HTERT RPE-1 (cell line): ENCODE data around the gene ZFPM1.
"Not testable (repeated sequence)": the region's sequence is repeated elsewhere in the genome, so short reads cannot be mapped to it uniquely, and the experiment has no call there.

ENCODE experiments used
- in situ Hi-C: fragments of 300-500 bp; cut with MboI; formaldehyde crosslinking; loops from 4 replicates; pipeline ENCODE4 v1.14.3; 2020; ENCODE audit warnings: low sequenced_read_pairs

Gene ZFPM1

DNA sequence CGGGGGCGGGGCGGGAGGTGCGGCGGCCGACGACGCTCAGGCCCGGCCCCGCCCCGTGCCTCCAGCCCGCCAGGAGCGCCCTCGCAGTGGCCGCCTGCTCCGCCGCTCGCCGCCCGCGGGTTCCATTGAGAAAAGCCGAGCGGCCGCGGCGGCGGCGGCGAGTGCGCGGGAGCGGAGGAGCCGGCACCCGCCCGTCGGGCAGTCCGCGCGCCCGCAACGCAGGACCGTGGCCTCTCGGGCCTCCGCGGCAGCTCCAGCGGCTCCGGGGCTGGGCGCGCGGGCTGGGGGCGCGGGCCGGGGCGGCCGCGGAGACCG lies at the start of gene ZFPM1:
Gene ZFPM1 (plus strand): TSS at position 64 of the 315 bp plus-strand sequence. CDS start 359 bp downstream, outside the sequence.
- in situ Hi-C loops = no loop called here

DNA sequence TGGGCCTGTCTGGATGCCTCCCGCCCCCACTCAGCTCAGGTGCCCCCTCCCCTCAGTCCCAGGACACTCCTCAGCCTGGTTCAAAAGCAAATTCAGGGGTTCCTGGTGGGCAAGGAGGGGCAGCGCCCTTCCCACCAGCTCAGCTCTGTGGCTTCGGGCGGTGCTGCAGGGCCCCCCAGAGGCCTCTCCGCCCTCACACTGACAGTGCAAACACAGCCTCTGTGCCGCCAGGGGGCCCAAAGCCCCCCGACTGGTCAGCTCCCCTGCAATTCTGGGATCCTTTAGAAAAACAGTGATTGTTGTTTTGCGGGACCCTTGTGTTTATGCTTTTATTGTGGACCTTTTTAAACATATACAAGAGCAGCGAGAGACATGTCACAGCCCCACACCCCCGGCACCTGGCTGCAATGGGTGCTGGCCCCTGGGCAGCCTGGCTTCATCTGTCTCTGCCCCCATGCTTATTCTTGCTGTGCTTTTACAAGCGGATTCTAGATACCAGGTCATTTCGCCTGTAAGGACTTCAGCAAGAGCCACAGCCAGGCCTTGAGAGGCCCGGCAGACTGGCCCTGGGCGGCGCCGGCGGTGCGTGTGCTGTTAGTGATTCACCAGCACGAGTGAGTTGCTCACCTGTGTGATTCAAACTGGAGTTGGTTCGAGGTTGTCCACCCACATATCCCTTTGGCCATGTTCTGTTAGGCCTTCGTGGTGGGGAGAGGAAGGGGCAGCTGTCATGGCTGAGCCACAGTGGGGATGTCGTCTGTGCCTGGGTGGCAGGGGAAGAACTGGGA lies 49.1 kb upstream of the ZFPM1 start:
- in situ Hi-C loops = no loop called here

DNA sequence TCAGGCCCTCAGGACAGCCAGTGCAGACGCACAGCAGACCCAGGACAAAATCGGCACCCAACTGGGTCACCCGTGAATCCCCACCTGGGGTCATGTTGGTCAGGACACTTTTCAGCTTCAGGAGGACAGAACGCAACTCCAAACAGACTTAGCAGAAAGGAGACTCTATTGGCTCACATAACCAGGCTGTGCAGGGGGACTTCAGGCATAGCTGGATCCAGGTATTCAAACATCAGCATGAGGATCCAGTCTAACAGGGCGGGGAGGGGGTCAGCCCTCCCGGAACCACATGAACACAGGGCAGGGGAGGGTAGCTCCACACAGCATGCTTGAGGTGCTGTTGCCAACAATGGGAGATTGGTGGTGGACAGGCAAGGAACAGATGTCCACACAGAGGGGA lies 48.3 kb upstream of the ZFPM1 start:
- in situ Hi-C loops = no loop called here

DNA sequence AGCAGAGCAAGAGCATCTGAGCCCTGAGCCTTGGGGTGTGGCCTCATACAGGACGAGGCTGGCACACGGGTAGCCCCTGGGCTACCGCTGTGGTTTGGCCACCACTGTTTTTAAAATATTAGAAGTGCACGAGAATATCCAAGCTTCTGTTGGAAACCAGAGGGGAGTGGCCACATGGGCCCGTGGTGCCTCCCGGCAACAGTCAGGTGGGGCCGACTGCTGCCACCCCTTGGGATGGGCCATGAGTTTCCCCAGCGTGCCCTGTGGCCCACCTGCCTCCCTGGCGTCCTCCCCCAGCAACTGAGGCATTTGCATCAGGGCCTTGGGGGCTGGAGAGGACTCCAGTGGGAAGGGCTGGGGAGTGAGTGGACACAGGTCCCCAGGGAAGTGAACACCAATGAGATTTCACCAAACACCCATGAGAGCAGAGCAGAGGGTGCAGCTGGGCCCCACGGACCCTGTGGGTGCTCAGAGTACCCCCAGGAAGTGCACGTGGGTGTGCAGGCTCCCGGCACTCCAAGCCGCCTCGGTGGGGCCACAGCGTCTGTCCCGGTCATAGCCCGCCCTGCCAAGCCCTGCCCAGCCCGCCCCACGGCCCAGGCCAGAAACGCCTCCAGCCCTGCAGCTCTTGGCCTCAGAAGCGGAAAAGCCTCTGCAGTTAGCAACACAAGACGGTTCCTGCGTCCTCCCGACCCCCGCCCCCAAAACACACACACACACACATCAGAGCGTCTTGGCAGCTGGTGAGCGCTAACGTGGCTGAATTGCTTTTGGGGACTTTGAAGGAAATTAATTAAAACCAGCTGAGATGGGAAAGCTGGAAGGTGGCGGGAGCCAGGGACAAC lies 47.6 kb upstream of the ZFPM1 start:
- in situ Hi-C loops = no loop called here

DNA sequence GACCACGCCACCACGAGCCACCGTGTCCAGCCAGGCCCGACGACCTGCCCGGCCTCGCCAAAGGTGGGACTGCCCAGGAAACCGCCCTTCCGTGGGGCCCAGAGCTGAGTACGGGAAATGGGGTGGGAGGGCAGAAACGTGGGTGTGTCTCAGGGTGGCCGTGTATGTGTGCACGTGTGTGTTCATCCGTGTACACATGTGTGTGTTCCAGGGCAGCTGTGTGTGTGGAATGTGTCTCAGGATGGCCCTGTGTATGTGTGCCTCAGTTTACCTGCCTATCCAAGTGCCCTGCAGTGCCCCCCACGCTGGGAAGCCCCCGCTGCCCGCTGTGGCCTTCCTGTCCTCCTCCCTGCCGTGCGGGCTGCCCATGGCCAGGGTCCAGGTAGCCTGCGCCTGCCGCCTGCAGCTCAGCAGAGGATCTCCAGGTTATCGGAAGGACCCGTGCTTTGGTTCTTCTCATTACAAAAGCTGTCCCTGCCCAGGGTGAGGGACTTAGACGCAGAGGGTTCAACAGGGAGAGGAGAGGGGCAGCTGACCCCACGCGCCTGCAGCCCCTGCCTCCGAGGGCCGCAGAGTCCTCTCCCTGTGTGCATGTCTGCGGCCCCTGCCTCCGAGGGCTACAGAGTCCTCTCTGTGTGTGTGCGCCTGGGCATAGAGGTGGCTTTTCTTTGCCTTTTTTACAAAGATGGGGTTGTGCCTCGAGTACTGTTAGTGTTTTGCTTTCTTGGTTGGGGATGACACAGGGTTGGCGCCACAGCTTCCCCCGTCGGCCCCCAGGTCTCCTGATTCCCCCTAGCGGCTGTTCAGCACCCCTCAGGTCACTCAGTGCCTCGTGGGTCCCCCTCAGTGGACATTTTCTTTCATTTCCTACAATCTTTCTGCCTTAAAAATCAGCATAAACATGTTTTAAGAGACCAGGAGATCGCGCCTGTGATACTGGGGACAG lies 46.7 kb upstream of the ZFPM1 start:
- in situ Hi-C loops = no loop called here

DNA sequence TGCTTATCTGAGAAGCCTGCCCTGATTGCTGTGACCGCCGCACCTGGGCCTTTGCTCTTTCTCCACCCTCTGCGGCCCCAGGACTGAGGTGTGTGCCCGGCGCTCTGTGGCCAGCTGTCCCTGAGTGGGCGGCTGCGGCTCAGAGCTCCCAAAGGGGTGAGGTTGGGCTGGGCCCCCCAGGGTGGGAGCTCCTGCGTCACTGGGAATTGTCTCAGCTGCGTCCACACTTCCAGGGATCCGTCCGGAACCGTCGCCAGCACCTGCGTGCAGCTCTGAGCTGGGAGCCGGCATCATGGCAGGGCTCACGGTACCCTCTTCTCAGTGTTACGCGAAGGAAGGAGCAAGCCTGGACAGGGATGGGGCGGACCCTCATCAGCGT lies 46.0 kb upstream of the ZFPM1 start:
- in situ Hi-C loops = no loop called here

DNA sequence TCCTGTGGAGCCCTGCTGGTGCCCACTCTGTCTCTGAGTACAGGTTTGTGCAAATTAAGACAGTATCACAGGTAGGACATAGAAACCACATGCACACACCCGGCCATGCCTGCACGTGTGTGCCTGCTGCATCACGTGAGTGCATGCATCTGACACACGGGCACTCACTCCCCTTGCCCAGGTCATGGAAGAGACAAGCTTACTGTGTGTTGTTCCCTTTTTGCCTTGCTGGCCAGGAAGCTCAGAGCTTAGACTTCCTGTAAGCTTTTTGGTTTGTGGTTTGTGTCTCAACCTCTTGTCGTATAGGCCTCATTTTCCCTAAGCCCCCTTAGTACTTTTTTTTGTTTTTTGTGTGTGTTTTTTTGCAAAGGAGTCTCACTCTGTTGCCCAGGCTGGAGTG lies 45.3 kb upstream of the ZFPM1 start:
- in situ Hi-C loops = no loop called here

DNA sequence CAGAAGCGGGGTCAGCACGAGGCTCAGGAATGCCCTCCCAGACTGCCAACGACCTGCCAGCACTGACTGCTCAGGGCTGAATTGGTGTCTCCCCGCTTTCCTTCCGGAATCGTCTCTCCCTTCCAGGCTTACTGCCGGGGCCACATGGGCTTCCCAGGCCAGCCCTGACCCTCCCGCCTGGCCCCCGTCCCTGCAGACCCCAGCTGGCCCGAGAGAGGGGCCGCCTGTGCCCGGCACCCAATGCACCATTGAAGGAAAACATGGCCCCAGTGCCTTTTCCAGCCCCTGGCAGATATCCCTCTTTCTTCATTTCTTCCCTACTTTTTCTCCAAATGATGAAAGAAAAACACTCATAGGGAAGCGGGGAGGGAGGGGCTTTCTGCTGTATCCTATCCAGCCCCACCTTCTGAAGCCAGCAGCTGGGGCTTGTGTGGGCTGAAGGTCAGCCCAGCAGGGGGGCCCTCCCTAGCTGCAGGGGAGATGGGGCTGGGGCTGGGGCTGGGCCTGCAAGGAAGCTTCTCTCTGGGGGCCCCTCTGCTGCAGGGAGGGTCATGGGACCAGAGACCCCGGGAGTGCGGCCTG lies 44.4 kb upstream of the ZFPM1 start:
- in situ Hi-C loops = no loop called here

DNA sequence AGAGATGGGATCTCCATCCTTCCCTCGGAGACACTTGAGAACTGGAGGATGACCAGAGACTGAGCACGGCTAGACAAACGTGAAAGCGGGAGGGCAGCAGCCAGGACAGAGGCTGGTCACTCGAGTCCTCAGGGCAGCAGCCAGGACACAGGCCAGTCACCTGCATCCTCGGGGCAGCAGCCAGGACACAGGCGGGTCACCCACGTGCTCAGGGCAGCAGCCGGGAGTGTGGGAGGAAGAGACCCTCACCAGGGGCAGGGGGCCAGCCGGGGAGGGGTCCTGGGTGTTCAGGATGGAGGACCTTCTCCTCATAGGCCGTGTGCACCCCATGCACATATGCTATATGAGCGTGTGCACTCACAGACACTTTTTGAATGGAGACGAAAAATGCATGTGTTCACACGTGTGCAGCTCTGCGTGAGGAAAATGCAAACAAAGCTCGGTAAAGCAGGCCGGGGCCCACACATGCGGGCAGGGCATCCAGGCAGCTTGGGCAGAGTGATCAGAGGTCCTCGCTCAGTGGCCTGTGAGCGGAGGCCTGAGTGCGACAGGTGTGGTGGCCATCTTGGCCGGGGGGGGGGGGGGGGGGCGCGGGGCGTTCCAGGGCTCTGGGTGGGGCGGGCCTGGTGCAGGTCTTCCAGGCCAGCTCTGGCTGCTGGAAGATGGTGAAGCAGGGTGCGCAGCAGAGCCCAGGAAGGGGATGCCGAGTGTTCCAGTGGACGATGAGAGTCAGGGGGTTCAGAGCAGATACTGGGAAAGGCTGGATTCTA lies 43.6 kb upstream of the ZFPM1 start:
- in situ Hi-C loops = no loop called here

DNA sequence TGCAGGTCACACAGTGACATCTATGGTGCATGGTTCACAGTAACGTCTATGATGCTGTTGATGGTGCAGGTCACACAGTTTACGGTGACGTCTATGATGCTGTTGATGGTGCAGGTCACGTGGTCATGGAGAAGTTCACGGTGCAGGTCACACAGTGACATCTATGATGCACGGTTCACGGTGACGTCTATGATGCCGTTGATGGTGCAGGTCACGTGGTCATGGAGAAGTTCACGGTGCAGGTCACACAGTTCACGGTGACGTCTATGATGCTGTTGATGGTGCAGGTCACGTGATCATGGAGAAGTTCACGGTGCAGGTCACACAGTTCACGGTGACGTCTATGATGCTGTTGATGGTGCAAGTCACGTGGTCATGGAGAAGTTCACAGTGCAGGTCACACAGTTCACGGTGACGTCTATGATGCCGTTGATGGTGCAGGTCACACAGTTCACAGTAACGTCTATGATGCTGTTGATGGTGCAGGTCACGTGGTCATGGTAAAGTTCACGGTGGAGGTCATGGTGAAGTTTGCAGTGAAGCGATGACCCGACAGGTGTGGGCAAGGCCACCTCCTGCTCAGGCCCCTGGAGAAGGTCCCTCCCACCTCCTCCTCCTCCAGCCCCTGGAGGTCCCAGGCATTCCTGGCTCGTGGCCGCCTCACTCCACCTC lies 42.6 kb upstream of the ZFPM1 start:
- in situ Hi-C loops = not testable (repeated sequence)

DNA sequence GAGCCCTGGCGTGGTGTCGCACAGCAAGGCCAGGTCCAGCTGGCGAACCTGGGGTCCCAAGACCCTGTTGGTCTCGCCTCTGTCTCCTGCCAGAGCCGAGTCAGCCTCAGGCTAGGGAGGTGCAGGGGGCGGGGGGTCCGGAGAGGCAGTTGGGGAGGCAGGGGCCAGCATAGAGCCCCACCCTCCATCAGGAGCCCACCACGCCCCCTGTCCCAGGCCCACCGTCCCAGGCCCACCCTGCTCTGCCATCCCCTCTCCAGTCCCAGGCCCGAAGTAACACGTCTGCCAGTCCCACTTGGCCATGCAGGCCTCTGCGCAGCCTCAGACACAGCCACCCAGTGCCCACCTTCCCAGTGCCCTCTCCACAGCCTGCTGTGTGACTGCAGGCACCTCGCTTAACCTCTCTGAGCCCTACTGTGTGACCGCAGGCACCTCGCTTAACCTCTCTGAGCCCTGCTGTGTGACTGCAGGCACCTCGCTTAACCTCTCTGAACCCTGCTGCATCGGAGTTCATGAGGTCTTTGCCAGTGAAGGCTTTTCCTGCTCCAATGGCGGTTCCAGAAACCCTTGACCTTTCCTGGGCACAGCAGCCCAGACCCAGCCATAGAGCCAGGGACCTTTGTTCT lies 41.0 kb upstream of the ZFPM1 start:
- in situ Hi-C loops = no loop called here

DNA sequence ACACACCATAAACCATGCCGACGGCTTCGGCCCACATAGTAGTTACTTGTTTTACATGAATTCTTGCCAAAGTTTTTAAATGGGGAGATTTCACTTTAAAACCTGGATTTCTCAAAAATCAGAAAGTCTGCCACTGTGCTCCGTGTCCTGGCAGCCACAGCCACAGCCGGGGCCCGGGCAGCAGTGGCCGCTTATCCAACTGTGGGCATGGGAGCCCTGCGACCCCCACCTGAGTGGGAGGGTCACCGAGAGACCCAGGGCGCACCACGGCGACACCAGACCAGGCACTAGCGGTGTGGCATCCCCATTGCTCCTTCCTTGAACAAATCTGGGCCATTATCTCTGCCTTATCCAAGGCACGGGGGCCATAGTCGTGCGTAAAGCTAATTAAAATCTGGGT lies 40.3 kb upstream of the ZFPM1 start:
- in situ Hi-C loops = no loop called here

DNA sequence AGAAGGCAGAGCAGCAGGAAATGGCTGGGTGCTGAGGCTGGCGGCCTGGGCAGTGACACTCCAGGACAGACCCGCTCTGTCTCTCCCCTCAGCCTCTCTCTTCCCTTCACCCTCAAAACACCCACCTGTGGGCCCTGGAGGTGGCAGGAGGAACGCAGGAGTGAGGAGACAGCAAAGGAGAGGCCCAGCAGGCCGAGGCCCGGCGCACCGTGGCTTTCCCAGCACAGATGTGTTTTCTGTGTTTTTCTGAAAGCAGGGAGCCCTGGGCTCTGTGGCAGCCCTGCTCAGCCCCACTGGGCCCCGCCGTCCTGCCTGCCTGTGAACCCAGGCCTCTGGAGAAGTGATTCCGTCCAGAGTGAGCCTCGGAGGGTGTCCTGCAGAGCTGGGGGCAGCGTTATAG lies 39.8 kb upstream of the ZFPM1 start:
- in situ Hi-C loops = no loop called here

DNA sequence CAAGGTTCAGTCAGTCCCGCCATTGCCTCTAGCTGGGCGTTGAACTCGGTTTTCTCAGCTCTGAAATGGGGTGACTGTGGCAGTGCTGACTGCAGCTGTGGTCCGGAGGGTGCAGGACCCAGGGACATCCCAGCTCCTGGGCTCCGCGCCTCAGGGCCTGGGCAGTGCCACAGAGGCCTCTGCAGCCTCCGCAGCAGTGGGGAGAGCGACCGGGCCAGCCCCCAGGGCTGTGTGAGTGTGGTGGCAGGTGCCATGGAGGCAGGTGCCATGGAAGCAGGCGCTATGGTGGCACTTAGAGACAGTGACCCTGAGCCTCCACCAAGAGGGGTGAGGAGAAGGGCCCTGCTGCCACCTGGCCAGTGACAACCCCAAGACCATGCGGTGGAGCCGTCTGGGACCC lies 39.4 kb upstream of the ZFPM1 start:
- in situ Hi-C loops = no loop called here

DNA sequence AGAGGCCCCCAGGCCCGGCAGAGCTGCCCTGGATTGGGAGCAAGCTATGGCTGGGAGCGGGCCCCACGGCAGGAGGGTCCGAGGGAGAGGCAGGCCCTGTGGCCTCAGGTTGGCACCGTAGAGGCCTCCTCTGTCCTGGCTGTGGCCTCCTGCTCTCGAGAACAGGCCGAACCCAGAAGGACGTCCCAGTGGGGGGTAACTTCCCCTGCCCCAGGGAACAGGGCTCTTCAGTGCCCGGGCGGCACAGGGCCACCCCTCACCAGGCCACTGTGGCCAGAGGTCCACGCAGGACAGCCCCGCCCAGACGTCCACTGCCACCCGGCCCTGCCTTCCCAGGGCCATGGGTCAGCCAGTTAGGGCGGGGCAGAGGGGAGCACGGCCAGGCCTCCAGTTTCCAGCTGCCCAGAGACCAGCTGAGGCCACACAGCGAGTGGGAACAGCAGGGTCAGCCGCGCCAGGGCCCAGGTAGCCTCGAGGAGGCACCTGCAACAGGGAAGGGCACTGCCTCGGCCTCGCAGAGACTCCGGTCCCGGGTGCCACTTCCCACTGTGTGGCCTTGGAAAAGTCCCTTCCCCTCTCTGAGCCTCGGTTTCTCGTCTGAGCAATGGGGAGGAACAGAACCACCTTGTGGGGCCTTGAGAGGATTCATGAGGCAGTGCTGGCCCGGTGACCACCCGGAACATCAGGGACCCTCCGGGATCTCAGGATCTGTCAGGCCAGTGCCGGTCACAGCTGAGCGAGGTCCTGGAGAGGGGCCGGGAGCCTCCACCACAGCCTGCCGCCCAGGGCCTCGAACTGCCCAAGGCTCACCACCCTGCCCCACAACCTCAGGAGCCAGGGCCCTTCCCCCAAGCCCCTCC lies 38.3 kb upstream of the ZFPM1 start:
- in situ Hi-C loops = no loop called here

DNA sequence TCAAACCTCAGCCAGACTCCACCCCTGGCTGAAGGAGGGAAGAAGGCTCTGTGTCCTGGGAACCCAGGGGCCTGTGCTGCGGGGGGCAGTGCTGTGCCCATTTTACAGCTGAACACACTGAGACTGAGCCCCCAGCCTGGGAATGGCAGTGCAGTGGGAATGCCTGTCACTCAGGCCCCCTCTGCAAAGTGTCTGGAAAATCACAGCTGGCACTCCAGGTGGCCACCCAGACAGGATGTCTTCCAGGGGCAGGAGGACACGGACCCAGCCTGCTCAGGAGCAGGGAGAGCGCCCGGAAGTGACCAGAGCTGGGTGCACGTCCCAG lies 37.7 kb upstream of the ZFPM1 start:
- in situ Hi-C loops = no loop called here

DNA sequence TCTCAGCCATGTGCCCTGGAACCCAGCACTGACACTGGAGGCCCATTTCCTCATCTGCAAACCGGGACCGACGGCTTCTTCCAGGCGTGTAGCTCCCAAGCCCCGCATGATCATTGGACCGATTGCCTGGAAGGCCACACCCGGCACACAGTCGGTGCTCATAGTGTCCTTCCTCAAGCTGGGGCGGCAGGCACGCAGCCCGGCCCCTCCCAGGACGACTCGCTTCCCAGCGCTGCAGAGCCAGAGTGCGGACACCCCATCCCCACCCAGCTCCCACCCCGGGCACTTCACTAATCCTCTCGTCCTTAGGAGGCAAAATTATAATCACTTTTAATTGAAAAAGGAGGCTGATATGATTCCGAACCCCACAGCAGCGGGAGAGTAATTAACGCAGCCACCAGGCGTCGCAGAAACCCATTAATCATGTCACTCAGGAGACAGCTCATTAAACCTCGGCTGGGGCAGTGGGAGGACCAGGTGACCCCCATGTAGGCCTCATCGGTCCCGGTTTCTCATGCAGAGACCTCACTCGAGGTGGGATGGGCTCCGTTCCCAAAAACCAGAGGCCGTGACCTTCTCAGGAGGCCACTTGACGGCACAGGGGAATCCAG lies 37.3 kb upstream of the ZFPM1 start:
- in situ Hi-C loops = no loop called here

DNA sequence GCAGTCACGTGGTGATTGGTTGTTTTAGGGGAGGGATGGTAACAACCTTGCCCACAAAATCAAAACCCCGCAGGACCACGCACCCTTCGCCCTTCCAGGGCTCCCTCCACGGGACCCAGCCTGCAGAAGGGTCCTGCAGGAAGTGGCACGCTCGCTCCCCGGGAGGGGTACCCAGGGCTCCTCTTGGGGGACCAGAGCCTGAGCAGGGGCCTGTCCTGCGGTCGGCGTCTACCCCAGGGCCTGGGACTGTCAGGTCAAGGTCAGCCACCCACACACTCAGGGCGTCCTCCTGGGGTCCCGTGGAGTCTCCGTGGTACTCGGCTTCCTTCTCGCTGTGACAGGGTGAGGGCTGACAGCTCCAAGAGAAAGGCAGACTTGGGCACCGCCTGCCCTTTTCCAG lies 36.4 kb upstream of the ZFPM1 start:
- in situ Hi-C loops = no loop called here
